HTR-8/SVneo (cell line): ENCODE measurements around the gene LCN6.

Experiments
- DNase-seq: peaks from one replicate; pipeline ENCODE4 v3.0.0; 2011; ENCODE audit warnings: low spot score, mixed read lengths; ENCODE audit not compliant: insufficient read length
- FAIRE-seq: peaks from 2 replicates; lab custom pipeline; 2011; peaks lifted over from hg19 to GRCh38; lab: Jason Lieb, UNC

Gene LCN6

DNA sequence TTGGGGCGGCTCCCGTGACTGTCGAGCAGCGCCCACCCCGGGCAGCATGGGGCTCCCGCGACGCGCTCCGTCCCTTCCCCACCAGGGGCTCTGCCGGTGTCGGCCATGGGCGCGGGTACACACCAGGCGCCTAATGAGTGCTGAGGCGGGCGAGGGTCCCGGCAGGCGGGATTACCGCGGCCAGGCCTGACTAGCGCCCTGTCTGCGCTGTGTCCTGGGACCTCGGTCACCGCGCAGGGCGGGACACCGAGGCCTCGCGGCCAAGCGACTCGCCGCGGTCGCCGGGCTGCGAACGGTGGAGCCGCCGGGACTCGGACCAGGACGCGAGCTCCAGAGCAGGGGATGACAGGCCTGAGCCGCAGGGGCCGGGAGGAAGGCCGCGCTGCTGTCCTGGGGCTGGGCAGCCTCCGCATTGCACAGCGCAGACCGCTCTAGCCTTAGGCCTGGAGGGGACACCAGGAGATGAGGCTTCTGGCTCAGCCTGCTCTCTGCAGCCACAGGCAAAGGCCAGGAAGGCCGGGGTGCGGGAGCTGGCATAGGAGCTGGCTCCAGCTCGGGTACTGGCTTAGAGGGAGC lies 19.7 kb downstream of the LCN6 start:
- DNase-seq (no peak), FAIRE-seq (no peak)

DNA sequence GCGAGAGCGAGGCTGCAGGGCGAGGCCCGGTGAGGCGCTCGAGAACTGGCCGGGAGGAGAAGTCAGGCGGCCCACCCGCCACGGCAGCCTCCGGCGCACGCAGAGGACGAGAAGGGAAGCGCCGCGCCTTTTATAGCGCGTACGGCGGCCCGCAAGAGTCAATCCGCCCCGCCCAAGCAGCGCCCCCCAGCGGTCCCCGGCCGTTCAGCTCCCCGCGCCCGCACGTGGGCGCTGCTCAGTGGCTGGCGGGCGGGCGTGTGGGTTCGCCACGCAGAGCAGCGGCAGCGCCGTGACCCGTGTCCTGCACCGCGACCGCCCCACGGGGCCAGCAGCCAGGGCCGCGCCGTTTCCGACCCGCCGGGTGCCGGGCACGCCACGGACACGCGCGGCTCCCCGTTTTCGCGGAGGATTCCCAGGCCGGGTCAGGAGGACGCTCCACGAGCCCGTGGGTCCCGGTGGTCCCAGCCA lies 20.2 kb downstream of the LCN6 start:
- FAIRE-seq: peak; percentile 13
- peak; percentile 75 for DNase-seq

DNA sequence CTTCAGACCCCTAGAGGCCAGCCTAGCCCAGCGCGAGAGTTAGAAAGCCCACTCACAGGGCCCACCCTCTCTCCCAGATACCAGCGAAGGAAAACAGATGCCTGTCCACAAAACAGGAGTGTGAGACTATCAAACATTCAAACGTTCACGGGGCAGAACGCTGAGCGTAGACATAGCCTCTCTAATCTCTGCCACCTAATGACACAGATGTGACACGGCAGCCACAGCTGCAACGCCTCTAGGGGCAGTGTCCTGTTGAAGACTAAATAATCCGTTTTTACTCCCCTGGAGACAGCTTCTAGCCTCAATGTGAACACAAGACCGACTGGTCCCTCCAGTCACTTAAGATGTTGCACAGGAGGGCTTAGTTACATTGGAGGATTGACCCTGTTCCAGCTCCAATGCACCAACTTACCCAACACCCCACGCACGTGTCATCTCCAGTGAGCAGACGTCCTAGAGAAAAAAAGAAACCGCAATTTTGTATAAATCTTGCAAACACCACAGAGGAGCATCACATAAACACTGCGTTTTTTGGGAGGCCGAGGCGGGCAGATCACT lies 21.6 kb downstream of the LCN6 start:
- DNase-seq (no peak), FAIRE-seq (no peak)

DNA sequence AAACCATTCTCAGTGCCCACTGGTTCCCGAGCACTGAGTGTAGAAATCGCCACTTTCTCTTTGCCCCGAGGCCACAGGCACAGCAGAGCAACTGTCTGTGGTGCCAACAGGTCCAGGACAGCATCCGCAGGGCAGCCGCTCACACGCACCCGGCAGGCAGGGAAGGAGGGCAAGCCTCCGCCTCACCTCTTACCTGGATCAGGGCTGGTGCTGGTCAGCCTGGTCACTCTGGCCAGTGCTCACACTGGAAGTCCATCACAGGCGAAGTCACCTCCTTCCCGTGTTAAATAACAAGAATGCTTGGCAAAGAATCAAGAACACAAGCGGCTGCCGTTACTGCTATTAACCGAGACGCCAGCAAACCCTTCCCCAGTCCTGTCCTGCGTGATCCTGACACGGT lies 22.2 kb downstream of the LCN6 start:
- FAIRE-seq (no peak), DNase-seq (no peak)

DNA sequence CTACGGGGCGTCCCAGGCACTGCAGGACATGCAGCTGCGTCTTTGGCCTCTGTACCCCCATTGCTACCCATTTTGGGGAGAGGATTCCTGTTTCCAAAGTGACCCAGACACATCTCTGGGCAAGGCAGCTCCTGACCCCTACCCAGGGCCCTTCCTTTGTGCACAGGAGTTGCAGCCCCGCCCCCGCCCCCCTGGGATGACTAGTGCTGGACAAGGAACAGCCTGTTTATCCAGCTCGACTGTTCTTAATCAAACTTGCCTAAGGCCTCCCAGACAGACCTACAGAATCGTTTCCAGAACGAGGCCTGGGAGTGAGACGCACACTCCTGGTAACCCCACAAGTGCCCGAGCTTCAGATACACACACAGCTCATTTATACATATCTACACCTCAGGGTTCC lies 22.7 kb downstream of the LCN6 start:
- no peak for DNase-seq

DNA sequence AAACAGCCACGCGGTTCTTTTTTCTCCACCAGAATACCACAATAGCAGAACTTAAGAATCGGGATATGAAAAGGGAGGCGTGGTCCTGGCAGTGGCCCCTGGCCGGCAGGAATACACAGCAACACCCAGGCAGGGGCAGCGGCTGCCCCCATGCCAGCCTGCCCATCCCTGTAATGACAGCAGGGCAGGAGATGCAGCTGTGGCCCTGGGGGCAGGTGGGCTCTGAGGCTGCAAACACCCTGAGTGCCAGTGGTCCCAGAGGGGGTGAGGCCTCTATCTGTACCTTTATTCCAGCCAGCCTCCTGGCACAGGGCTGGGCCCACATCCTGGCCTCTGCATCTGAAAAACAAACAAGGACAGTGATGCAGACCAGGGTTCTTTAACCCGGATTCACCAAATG lies 23.6 kb downstream of the LCN6 start:
- DNase-seq (no peak), FAIRE-seq (no peak)

More for the DNA sequence above, 22.7 kb downstream of the LCN6 start:
- FAIRE-seq: no peak

DNA sequence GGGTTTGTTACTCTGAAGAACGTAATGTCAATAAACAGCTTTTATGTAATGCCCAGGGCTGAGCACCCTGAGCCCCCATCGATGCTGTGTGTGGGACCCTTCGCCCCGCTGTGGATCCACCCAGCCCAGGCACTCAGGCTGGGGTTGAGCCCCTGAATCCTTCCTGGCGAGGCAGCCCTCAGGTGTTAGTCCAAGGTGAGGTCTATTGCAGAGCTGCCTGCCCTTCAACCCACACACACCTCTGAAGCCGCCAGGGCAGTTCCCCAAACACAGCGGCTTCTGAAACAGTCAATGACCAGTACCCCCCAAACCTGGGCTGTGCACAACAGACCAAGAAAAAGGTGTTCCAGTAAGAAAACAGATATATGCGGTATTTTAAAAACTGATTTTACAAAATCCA lies 24.3 kb downstream of the LCN6 start:
- no peak for DNase-seq
- no peak for FAIRE-seq

DNA sequence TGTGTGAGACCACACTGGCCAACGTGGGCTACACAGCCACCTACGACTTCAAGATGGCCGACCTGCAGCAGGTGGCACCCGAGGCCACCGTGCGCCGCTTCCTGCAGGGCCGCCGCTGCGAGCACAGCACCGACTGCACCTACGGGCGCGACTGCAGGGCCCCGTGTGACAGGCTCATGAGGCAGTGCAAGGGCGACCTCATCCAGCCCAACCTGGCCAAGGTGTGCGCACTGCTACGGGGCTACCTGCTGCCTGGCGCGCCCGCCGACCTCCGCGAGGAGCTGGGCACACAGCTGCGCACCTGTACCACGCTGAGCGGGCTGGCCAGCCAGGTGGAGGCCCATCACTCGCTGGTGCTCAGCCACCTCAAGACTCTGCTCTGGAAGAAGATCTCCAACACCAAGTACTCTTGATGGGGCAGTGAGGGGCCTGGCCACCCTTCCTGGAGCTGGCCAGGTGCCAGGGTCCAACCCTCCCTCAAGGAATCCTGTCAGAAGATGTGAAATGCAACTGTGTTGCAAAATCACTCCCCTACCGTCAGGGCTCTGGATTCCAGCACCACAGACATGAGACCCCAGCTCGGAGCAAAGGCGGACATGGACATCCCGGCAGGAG lies 24.9 kb downstream of the LCN6 start:
- no peak for DNase-seq
- FAIRE-seq: no peak

DNA sequence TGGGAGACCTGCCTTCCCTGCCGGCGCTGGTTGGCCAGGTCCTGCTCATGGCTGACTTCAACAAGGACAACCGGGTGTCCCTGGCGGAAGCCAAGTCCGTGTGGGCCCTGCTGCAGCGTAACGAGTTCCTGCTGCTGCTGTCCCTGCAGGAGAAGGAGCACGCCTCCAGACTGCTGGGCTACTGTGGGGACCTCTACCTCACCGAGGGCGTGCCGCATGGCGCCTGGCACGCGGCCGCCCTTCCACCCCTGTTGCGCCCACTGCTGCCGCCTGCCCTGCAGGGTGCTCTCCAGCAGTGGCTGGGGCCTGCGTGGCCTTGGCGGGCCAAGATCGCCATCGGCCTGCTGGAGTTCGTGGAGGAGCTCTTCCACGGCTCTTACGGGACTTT lies 25.4 kb downstream of the LCN6 start:
- FAIRE-seq: no peak
- DNase-seq: no peak

DNA sequence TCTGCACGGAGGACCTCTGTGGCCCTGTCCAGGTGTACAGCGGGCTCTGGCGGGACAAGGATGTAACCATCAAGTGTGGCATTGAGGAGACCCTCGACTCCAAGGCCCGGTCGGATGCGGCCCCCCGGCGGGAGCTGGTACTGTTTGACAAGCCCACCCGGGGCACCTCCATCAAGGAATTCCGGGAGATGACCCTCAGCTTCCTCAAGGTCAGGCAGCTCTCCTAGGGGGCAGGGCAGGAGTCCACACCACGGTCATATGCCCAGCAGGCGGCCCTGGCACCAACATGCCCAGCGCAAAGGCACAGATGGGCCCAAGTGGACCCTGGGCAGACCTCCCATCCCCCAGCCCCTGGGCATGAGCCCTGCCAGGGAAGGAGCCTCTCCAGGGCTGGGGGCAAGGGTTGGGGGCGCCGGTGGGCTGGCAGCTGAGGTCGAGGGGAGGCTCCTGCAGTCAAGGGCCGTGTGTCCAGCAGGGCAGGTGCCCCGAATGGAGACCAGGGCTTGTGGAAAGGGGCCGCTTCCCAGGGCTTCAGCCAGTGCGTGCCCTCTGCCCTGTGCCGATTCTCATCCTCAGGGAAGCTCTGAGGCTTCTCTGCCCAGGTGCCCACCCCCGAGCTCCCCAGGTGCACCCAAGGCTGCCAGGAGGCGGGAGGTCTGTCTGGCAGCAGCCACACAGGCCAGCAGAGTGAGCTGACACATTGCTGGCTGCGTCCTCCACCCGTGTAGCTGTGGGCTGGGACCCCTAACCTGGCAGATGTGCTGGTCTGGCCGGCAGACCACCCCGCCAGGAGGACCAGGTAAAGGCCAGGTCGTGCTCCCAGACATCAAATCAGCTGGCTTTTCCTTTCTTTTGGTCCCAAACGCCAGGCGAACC lies 26.0 kb downstream of the LCN6 start:
- DNase-seq (no peak), FAIRE-seq (no peak)

DNA sequence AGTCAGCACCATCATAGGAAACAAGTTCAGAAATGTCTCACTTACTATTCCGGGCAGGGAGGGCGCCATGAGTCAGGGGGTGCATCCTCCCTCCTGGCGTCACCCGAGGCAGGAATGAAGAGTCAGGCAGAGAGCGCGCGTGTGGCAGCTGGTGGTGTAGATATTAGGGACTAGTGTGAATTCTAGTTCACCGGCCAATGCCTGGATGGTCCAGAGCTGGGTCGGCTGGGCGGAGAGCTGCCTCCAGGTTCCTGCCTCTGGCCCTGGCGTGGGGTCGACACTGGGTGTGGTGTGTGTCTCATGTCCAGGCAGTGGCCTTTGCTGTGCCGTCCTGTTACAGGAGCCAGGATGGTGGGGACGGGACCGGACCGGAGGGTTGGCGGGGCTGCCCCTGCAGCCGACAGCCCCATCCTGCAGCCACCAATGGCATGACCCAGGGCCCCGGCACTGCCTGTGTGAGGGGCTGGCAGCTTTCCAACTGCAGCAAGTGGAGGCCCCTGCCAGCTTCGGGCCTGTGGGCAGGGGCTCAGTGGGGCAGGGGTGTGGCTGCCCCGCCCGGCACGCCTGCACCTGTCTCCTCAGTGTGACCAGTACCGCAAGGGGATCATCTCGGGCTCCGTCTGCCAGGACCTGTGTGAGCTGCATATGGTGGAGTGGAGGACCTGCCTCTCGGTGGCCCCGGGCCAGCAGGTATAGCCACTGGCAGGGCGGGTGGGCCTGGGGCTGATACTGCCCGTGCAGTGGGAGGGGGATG lies 26.8 kb downstream of the LCN6 start:
- DNase-seq: no peak
- FAIRE-seq: no peak

DNA sequence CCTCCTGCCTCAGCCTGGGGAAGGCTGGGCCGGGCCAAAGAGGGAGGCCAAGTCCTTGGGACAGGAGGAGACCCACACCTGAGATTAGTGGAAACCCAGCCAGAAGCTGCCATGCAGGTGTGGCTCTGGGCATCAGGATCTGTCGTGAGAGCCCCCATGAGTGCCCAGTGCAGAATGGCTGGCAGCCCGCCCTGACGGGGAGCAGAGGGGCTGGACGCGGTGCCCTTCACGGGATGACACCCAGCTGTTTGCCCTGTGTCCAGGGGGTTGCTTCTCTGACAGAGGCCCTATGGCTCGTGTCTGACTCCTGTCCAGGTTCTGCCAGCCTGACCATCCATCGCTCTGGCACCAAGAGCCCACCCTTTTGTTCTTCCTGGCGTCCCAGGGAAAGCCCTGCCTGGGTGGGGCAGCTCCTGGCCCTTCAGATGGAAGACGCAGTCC lies 27.4 kb downstream of the LCN6 start:
- FAIRE-seq (no peak), DNase-seq (no peak)

DNA sequence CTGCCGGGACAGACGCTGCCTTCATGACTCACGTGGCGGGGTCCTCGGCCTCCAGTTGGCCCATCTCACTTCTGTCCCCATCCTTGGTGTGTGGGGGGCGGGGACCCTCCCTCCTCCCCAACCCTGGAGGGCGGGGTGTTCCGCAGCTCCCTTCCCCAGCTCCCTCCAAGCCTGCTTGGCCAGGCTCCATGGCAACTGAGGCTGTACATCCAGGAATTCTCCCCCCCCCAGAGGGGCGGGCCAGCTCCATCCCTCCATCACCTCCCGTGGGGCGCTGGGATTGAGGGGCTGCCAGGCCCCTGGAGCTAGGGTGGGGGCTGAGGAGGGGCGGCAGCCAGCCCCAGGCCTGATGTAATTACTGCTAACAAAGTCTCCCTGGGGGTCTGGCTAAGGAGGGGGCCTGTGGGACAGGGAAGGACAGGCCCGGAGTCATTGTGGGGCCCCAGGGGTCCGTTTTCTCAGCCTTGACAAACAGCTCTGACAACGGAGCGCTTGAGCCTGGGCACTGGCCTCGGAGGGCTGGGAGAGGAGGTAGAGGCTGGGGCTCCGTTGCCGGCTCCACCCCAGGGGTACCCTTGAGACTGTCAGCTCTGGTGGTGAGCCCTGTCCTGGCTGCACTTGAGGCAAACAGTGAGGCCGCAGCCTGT lies 28.0 kb downstream of the LCN6 start:
- FAIRE-seq (no peak), DNase-seq (no peak)

DNA sequence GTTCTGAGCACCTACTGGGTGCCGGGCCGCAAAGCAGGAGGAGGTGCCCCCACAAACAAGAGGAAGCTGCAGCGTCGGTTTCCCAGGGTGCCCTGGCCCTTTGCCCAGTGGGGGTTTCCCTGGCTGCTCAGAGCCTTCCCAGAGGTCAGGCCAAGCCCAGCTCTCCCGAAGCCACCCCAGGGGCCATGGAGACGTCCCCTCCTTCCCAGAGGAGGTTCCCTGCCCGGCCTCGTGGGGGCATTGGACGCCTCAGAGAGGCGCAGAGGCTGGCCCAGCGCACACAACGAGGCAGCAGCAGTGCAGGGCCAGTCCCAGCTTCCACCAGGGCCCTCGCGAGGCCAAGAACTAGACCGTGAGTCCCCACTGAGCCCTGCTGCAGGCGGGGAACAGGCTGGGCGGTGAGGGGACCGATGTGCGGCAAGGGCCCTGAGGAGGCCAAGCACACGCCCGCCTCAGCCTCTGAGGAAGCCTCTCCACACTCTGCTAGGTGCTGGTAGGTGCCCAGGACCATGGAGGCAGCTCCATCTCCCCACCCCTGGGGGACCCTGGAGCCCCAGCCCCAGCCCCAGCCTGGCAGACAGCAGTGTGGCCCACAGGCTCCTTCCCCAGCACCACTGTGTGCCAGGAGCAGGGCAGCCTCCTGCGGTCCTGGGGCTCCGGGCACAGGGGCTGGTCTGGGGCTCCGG lies 29.0 kb downstream of the LCN6 start:
- DNase-seq: no peak
- FAIRE-seq: no peak

DNA sequence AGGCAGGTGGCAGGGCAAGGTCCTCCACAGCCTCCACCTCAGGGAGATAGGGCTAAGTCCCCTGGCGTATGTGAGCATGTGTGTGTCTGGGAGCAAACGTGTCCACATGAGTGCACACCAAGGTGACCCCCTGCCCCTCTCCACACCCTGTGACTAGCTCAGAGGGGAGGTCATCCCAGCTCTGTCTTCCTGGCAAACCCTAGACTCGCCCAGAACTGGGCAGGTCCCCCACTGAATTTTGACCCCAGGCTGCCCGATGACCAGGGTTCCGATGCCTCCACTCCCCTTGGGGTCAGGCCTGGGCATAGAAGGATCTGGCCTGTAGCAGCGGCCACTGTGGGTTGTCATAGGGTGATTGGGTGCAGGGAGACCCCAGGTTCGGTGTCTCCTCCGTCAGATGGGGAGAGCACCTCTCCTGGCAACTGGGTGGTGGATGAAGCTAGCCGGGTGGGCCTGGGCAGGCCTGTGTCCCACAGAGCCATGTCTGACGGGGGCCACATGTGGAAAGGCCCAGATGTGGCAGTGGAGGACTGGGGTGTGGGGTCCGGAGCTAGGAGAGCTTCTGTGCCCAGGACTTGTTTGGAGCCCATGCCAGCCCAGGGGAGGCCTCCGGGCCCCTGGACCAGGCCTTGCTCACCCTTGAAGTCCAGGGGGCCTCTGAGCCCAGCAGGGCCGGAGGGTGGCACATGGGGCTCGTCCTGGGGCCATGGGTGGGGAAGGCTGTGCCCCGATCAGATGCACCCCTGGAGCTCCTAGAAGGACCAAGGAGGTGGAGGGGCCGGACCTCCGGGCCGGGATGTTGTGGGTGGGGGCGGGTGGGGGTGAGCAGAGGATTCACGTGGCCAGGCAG lies 29.8 kb downstream of the LCN6 start:
- no peak for FAIRE-seq
- DNase-seq: no peak

DNA sequence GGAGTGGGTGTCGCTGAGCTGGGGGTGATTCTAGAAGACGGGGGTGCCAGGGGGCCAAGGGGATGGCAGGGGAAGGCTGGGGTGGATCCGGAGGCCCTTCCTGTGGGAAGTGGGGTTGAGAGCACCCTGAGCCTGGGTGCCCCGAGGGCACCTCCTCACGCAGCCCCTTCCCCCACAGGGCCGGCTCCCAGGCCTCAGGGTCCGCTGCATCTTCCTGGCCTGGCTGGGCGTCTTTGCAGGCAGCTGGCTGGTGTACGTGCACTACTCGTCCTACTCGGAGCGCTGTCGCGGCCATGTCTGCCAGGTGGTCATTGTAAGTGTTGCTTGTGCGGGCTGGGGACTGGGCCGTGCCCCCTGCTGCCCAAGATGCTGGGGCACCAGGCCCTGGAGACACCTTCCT lies 30.9 kb downstream of the LCN6 start:
- no peak for FAIRE-seq
- DNase-seq: no peak

DNA sequence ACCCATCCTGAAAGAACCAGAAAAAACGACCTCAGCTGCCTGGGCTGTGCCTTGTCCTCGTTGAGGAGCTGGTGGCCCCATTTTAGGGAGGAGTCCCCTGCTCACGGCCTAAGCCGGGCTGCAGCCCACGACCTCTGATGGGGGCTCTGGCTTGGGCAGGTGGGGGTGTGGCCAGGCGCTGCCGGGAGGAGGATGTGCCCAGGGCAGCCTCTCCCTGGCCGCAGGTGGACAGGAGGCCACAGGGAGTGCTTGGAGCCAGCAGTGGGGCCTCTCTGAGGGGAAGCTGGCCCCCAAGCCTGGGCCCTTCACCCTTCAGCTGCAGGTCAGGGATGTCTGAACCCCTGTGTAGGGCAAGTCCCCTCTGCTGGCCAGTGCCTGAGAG lies 33.4 kb downstream of the LCN6 start:
- FAIRE-seq: no peak
- no peak for DNase-seq

DNA sequence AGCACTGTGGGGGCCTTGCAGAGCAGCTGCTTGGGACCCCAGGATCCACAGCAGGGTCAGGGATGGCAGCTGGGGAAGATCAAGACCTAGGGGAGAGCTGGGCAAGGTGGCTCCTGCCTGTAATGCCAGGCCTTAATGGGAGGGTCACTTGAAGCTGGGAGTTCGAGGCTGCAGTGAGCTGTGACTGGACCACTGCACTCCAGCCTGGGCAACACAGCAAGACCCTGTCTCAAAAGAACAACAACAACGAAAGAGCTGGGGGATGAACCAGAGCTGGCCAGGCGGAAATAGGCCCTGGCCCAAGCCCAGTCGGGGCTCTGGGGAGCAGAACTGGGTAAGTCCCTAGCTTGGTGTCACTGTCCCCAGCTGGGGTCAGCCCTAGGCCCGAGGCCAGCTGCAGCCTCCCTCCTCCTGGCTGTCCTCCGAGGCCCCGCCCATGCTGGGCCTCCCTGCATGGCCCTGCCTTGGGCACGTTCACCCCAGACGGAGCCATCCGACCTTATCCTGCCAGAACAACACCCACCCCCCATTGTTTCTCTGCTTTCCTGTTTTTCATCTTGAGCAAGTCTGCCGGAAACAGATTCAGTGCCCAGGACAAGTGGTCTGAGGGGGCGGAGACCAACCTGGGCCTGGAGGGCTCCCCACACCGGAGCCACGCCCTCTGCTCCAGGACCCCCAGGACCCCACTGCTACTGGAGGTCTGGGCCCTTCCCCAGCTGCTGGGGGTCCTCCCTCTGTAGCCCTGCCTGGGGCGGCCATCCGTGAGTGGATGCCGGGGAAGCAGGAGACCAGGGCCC lies 34.0 kb downstream of the LCN6 start:
- DNase-seq (no peak), FAIRE-seq (no peak)
